Left kidney (tissue), 2 donors: ENCODE measurements around the gene EEA1. TPM values are rescaled to one million over a fixed set of nuclear protein-coding genes. Genes with fewer than 3 reads are reported as not detected.
"Not testable (repeated sequence)": the region's sequence is repeated elsewhere in the genome, so short reads cannot be mapped to it uniquely, and the experiment has no call there.

Experiments used
- DNase-seq: peaks from one replicate; pipeline ENCODE4 v3.0.0-alpha.2; 2013
- polyA plus RNA-seq: library from polyadenylated mRNA; unstranded; fragments of 120-200 nt; gene quantifications from one replicate; pipeline ENCODE4 v1.2.1, GENCODE V29; 2013; ENCODE audit not compliant: insufficient read length

The EEA1 gene
- polyA plus RNA-seq, 1 donor, result 17.4 TPM

GRCh38 chr12:92749691-92750090 is 179.4 kb downstream of the EEA1 start:
- not testable (repeated sequence) for DNase-seq

GRCh38 chr12:92747151-92747550 is 181.9 kb downstream of the EEA1 start:
- no peak for DNase-seq

- DNase-seq, result no peak
These were observed 183.1 kb downstream of the EEA1 start for GRCh38 chr12:92745856-92746550.

GRCh38 chr12:92743026-92743425 is 186.1 kb downstream of the EEA1 start:
- no peak for DNase-seq

GRCh38 chr12:92740411-92740810 is 188.7 kb downstream of the EEA1 start:
- DNase-seq, result no peak

GRCh38 chr12:92739113-92739512 is 190.0 kb downstream of the EEA1 start:
- no peak for DNase-seq

- no peak for DNase-seq
These were observed 190.9 kb downstream of the EEA1 start for GRCh38 chr12:92737855-92738850.

- no peak for DNase-seq
These were observed 192.5 kb downstream of the EEA1 start for GRCh38 chr12:92736605-92737004.

- DNase-seq, result peak; percentile 7
These were observed 193.9 kb downstream of the EEA1 start for GRCh38 chr12:92735131-92735721.

- DNase-seq, result no peak
These were observed 195.4 kb downstream of the EEA1 start for GRCh38 chr12:92733661-92734060.

- DNase-seq, result no peak
These were observed 195.9 kb downstream of the EEA1 start for GRCh38 chr12:92733181-92733580.

GRCh38 chr12:92732716-92733115 is 196.4 kb downstream of the EEA1 start:
- DNase-seq, result no peak

- DNase-seq, result no peak
These were observed 196.9 kb downstream of the EEA1 start for GRCh38 chr12:92732216-92732615.

- DNase-seq, result no peak
These were observed 198.3 kb downstream of the EEA1 start for GRCh38 chr12:92730758-92731157.

- no peak for DNase-seq
These were observed 199.3 kb downstream of the EEA1 start for GRCh38 chr12:92729773-92730305.

- DNase-seq, result no peak
These were observed 202.2 kb downstream of the EEA1 start for GRCh38 chr12:92726850-92727249.

- no peak for DNase-seq
These were observed 206.2 kb downstream of the EEA1 start for GRCh38 chr12:92722897-92723296.

GRCh38 chr12:92721656-92722055 is 207.4 kb downstream of the EEA1 start:
- no peak for DNase-seq

GRCh38 chr12:92721130-92721529 is 208.0 kb downstream of the EEA1 start:
- DNase-seq, result no peak
